H1 (cell line): ENCODE results near the gene DNAH8. TPM values are rescaled to one million over a fixed set of nuclear protein-coding genes. Genes with fewer than 3 reads are reported as not detected.

Experiments
- CTCF ChIA-PET: fragments of 300-600 bp; sonication (Branson Sonifier 250); formaldehyde crosslinking; loops from one replicate; lab custom pipeline; 2021; ENCODE audit not compliant: partially characterized antibody; lab: Charles Lee
- POLR2A ChIA-PET: fragments of 300-600 bp; sonication (Branson Sonifier 250); formaldehyde crosslinking; loops from one replicate; lab custom pipeline; 2021; ENCODE audit warnings: inconsistent platforms; ENCODE audit not compliant: partially characterized antibody; lab: Charles Lee
- DNase-seq, 2 experiments: peaks; one replicate each; pipeline versions ENCODE4 v3.0.0 to v3.0.0-alpha.2; 2010 to 2022; ENCODE audit warnings: low spot score in 2 of 2, low read depth in 1 of 2, mixed read lengths in 1 of 2
- FAIRE-seq: peaks from 2 replicates; lab custom pipeline; 2011; peaks lifted over from hg19 to GRCh38; lab: Jason Lieb, UNC
- H2AFZ ChIP-seq: 2 replicates; pipeline ENCODE4 v1.8.1; 2012; ENCODE audit warnings: low read length, inconsistent platforms
- H2AK5ac ChIP-seq: 2 replicates; pipeline ENCODE4 v1.6.1; 2013; ENCODE audit warnings: low read depth, low read length
- H2BK120ac ChIP-seq: replicated peaks from 2 replicates; pipeline ENCODE3; 2013; ENCODE audit warnings: low read depth, low read length, inconsistent platforms
- H2BK12ac ChIP-seq: 2 replicates; pipeline ENCODE4 v1.6.1; 2013; ENCODE audit warnings: low read depth, low read length
- H2BK15ac ChIP-seq: 2 replicates; pipeline ENCODE4 v1.6.1; 2013; ENCODE audit warnings: low read length
- H2BK20ac ChIP-seq: 2 replicates; pipeline ENCODE4 v1.6.1; 2013; ENCODE audit warnings: low read length
- H2BK5ac ChIP-seq: 2 replicates; pipeline ENCODE4 v1.6.1; 2013; ENCODE audit warnings: low read depth, low read length
- H3K14ac ChIP-seq: 2 replicates; pipeline ENCODE4 v1.6.1; 2013; ENCODE audit warnings: inconsistent platforms; ENCODE audit not compliant: insufficient read length
- H3K18ac ChIP-seq: 2 replicates; pipeline ENCODE4 v1.6.1; 2013; ENCODE audit warnings: low read length; ENCODE audit errors: extremely low read depth
- H3K23ac ChIP-seq: 2 replicates; pipeline ENCODE4 v1.6.1; 2013; ENCODE audit warnings: inconsistent platforms; ENCODE audit not compliant: insufficient read length
- H3K23me2 ChIP-seq: 2 replicates; pipeline ENCODE4 v1.6.1; 2013; ENCODE audit warnings: low read depth, low read length
- H3K27ac ChIP-seq: 2 replicates; pipeline ENCODE4 v1.6.1; 2011; ENCODE audit warnings: low read depth, low read length, inconsistent platforms
- H3K27me3 ChIP-seq, 4 experiments: replicated peaks in 1 of 4; 1 replicate in 1 of 4; 2 replicates in 3 of 4; pipeline versions ENCODE4 v1.6.1 to v1.8.1; 2011 to 2013; ENCODE audit warnings: low read length in 3 of 4, mild to moderate bottlenecking in 3 of 4, inconsistent platforms in 2 of 4, mixed read lengths in 2 of 4, moderate library complexity in 1 of 4; ENCODE audit not compliant: control insufficient read depth in 3 of 4, insufficient read depth in 3 of 4; ENCODE audit errors: extremely low read depth in 1 of 4
- H3K36me3 ChIP-seq, 4 experiments: 2 replicates each; pipeline versions ENCODE4 v1.6.1 to v1.8.1; 2011 to 2013; ENCODE audit warnings: mild to moderate bottlenecking in 4 of 4, low read length in 3 of 4, moderate library complexity in 2 of 4, control low read depth in 1 of 4, inconsistent platforms in 1 of 4; ENCODE audit not compliant: insufficient read depth in 4 of 4, control insufficient read depth in 2 of 4
- H3K4ac ChIP-seq: replicated peaks from 2 replicates; pipeline ENCODE3; 2013; ENCODE audit warnings: low read length, low read depth, mixed read lengths, inconsistent platforms; ENCODE audit not compliant: insufficient read length
- H3K4me1 ChIP-seq, 4 experiments: replicated peaks in 1 of 4; 1 replicate in 1 of 4; 2 replicates in 3 of 4; pipeline versions ENCODE4 v1.6.1 to v1.8.1; 2011 to 2013; ENCODE audit warnings: low read length in 3 of 4, inconsistent platforms in 2 of 4, mixed read lengths in 1 of 4; ENCODE audit not compliant: insufficient read depth in 4 of 4, control insufficient read depth in 3 of 4
- H3K4me2 ChIP-seq, 2 experiments: 2 replicates each; pipeline versions ENCODE4 v1.6.1 to v1.8.1; 2011 to 2013; ENCODE audit warnings: low read depth in 2 of 2, low read length in 2 of 2, control low read depth in 1 of 2, inconsistent platforms in 1 of 2, mild to moderate bottlenecking in 1 of 2; ENCODE audit not compliant: insufficient read depth in 1 of 2
- H3K4me3 ChIP-seq, 4 experiments: fragments of 200-600, 300-600 bp in 1 of 4; sonication (generic), shearing (Covaris generic), sonication (Bioruptor Twin) in 1 of 4; 2 replicates each; pipeline versions ENCODE4 v1.5.1 to v1.8.1; 2011 to 2016; ENCODE audit warnings: low read length in 4 of 4, low read depth in 3 of 4, control low read depth in 2 of 4, inconsistent platforms in 2 of 4, mild to moderate bottlenecking in 2 of 4, mixed read lengths in 1 of 4, moderate library complexity in 1 of 4; ENCODE audit not compliant: insufficient read depth in 2 of 4; ENCODE audit errors: extremely low read depth in 1 of 4
- H3K56ac ChIP-seq: replicated peaks from 2 replicates; pipeline ENCODE3; 2013; ENCODE audit warnings: low read depth, mild to moderate bottlenecking, mixed read lengths, low read length, inconsistent platforms; ENCODE audit not compliant: insufficient read length
- H3K79me1 ChIP-seq: 2 replicates; pipeline ENCODE4 v1.6.1; 2013; ENCODE audit warnings: low read depth, low read length, control low read depth
- H3K79me2 ChIP-seq, 2 experiments: 2 replicates each; pipeline versions ENCODE4 v1.6.1 to v1.8.1; 2012 to 2013; ENCODE audit warnings: low read length in 2 of 2, mild to moderate bottlenecking in 2 of 2, inconsistent platforms in 1 of 2; ENCODE audit not compliant: insufficient read depth in 2 of 2, control insufficient read depth in 1 of 2
- H3K9ac ChIP-seq, 4 experiments: replicated peaks in 1 of 4; 1 replicate in 1 of 4; 2 replicates in 3 of 4; pipeline versions ENCODE4 v1.6.1 to v1.8.1; 2011 to 2013; ENCODE audit warnings: low read depth in 3 of 4, low read length in 3 of 4, control low read depth in 2 of 4, mild to moderate bottlenecking in 2 of 4, moderate library complexity in 2 of 4, inconsistent platforms in 1 of 4; ENCODE audit errors: extremely low read depth in 1 of 4
- H3K9me3 ChIP-seq, 2 experiments: 2 replicates each; pipeline versions ENCODE4 v1.6.1 to v1.8.1; 2012 to 2013; ENCODE audit warnings: mild to moderate bottlenecking in 2 of 2, moderate library complexity in 2 of 2, control low read depth in 1 of 2, inconsistent platforms in 1 of 2, low read depth in 1 of 2, low read length in 1 of 2, mixed read lengths in 1 of 2; ENCODE audit not compliant: insufficient read depth in 2 of 2
- H4K20me1 ChIP-seq, 2 experiments: replicated peaks in 1 of 2; 2 replicates each; pipeline versions ENCODE3 to v1.8.1; 2011 to 2013; ENCODE audit warnings: inconsistent platforms in 2 of 2, low read length in 2 of 2, mild to moderate bottlenecking in 1 of 2; ENCODE audit not compliant: insufficient read depth in 2 of 2, control insufficient read depth in 1 of 2
- H4K5ac ChIP-seq: 2 replicates; pipeline ENCODE4 v1.6.1; 2013; ENCODE audit warnings: low read length, low read depth, mixed read lengths, inconsistent platforms; ENCODE audit not compliant: insufficient read length
- H4K8ac ChIP-seq: 2 replicates; pipeline ENCODE4 v1.8.0; 2013; ENCODE audit warnings: mild to moderate bottlenecking, moderate library complexity, low read length, inconsistent platforms; ENCODE audit not compliant: insufficient read depth; ENCODE audit errors: extremely low read depth
- H4K91ac ChIP-seq: replicated peaks from 2 replicates; pipeline ENCODE3; 2013; ENCODE audit warnings: low read length, mixed read lengths, inconsistent platforms; ENCODE audit not compliant: insufficient read length
- CTCF ChIP-seq, 3 experiments: IDR thresholded peaks; 1 replicate in 2 of 3; 2 replicates in 1 of 3; pipeline versions ENCODE4 v1.5.1 to v1.6.1; 2011; ENCODE audit warnings: low read length in 3 of 3, mild to moderate bottlenecking in 3 of 3, inconsistent platforms in 2 of 3, low read depth in 1 of 3, moderate library complexity in 1 of 3; ENCODE audit not compliant: insufficient read depth in 1 of 3; ENCODE audit errors: control extremely low read depth in 1 of 3
- KDM5A ChIP-seq: fragments of 200-600 bp; IDR thresholded peaks from 2 replicates; pipeline ENCODE4 v1.7.1; 2012; ENCODE audit warnings: mild to moderate bottlenecking, low read length, inconsistent platforms, mixed read lengths
- WGBS, 2 experiments: shearing (Covaris generic) in 1 of 2; methylation state at CpG; one replicate each; pipeline versions ENCODE4 v1.1.6 to v1.1.7; 2013 to 2015; ENCODE audit warnings: low lambda C conversion rate in 2 of 2, mixed read lengths in 2 of 2, inconsistent platforms in 1 of 2, low coverage in 1 of 2, missing lambda C conversion rate in 1 of 2; ENCODE audit not compliant: insufficient replicate concordance in 2 of 2, insufficient coverage in 1 of 2, insufficient read length in 1 of 2; ENCODE audit errors: extremely low coverage in 1 of 2, missing lambda C conversion rate in 1 of 2; 5-methylcytosine and 5-hydroxymethylcytosine counted together
- polyA plus RNA-seq, 7 experiments: library from polyadenylated mRNA; depleted of rRNA in 3 of 7; stranded (reverse) in 5 of 7; unstranded in 2 of 7; fragments of >200 nt in 5 of 7; fragments of 200-250 nt in 2 of 7; gene quantifications; 1 replicate in 5 of 7; 2 replicates in 1 of 7; 4 replicates in 1 of 7; pipeline versions ENCODE4 v1.2.1 to v1.2.3, GENCODE V29; 2011 to 2013; ENCODE audit warnings: missing spikeins in 2 of 7, mixed read lengths in 2 of 7
- total RNA-seq: library from RNA; stranded (reverse); fragmentation: NEBNext Ultra II Directional; extraction: Animal tissue kit (Norgen Biotek cat#: 25700); gene quantifications from 2 replicates; pipeline ENCODE4 v1.2.1, GENCODE V29; 2021

DNAH8 gene
- total and polyA plus RNA-seq, 2 of the 8 experiments (the other 6 are each of a cell fraction or from before 2014, with no cell fraction given): under 0.01 TPM; not detected in 1

GRCh38 chr6:38688579-38689087, 26.5 kb upstream of the DNAH8 start:
- peak in 1 of 3 experiments; percentile 20; a peak in 1 of 4 replicates for TF ChIP-seq CTCF (IDR thresholded peaks at IDR 0.05; ENCODE audit: control extremely low read depth in 1 of 3, insufficient read depth in 1 of 3, low read depth in 1 of 3, low read length in 3 of 3)
- no peak for TF ChIP-seq KDM5A
- no peak overlapping the region for H2BK5ac ChIP-seq
- no peak overlapping the region for H3K4me2 ChIP-seq
- no peak overlapping the region for H3K56ac ChIP-seq
- H3K23ac ChIP-seq: no peak overlapping the region
- H3K4ac ChIP-seq: no peak overlapping the region
- H3K27me3 ChIP-seq: no peaks in the 10 kb centered on the region
- H3K27ac ChIP-seq: no peak overlapping the region
- FAIRE-seq (no peak), DNase-seq (no peak)
- peaks cover 10 to 12% of the 10 kb centered on the region in 2 experiments for H4K20me1 ChIP-seq
- H4K91ac ChIP-seq: no peak overlapping the region
- H2AFZ ChIP-seq: no peak overlapping the region
- no peak overlapping the region for H2BK120ac ChIP-seq
- H3K36me3 ChIP-seq: peaks cover 0 to 24% (median 8%) of the 10 kb centered on the region in 4 experiments; a peak in 3 of 8 replicates
- H2BK20ac ChIP-seq: no peak overlapping the region
- POLR2A ChIA-PET: no interaction called here
- H3K23me2 ChIP-seq: no peaks in the 10 kb centered on the region
- H3K18ac ChIP-seq: no peak overlapping the region
- no peak overlapping the region for H4K8ac ChIP-seq
- WGBS, 2 experiments: 89% methylated on average over 6 of the region's 6 CpGs; no CpG with 5 or more reads in 1 of the 2 experiments
- H3K9me3 ChIP-seq: no peaks in the 10 kb centered on the region
- H3K79me1 ChIP-seq: peaks cover 6% of the 10 kb centered on the region
- H3K4me3 ChIP-seq: no peak overlapping the region
- H2AK5ac ChIP-seq: no peak overlapping the region
- no peak overlapping the region for H3K9ac ChIP-seq
- no peak overlapping the region for H2BK12ac ChIP-seq
- H4K5ac ChIP-seq: no peak overlapping the region
- H3K79me2 ChIP-seq: peaks cover 3 to 72% of the 10 kb centered on the region in 2 experiments; a peak in 3 of 4 replicates
- no peaks in the 10 kb centered on the region for H3K4me1 ChIP-seq
- H2BK15ac ChIP-seq: no peak overlapping the region
- H3K14ac ChIP-seq: no peak overlapping the region
- CTCF ChIA-PET: interaction anchor here (0.5 to 1.4 kb wide), 3 partner anchors 47 to 87 kb away, joined by 3 read pairs; no protein-coding TSS in a partner anchor
